NCI-H2196 (cell line): Measurements from ENCODE around the gene VMAC.

Experiments used
- DNase-seq: peaks from one replicate; lab custom pipeline; 2025; ENCODE audit not compliant: unreplicated experiment; lab: John Stamatoyannopoulos, UW

The VMAC gene

GRCh38 chr19:5951338-5951861 is 46.7 kb downstream of the VMAC start:
- DNase-seq = no peak

- no peak for DNase-seq
Measured at GRCh38 chr19:5952193-5953029, 47.7 kb downstream of the VMAC start.

DNA sequence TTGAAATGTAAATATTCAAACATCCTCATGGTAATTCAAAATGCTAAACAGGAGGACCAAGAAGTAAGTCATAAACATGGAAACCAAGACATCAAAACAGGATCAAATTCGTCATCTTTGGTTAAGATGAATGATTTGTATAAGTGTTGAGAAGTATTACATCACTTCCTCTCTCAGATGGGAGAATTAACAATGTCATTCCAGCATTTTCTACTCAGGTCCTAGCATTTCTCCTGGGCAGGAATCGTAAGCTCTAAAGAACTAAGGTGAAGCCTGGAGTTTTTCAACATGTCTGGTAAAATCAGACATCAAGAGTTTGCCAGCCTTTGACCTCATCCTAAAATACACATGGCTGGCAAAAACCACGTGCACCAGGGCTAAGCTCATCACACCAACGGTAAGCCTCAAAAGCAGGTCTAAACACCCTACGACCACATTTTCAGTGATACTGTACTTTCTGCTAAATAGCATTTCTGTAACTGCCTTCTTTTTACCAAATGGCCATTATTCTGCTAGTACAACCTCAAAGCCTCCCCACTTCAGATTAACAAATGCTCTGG is 48.4 kb downstream of the VMAC start:
- DNase-seq = no peak

GRCh38 chr19:5953680-5954213 is 49.1 kb downstream of the VMAC start:
- DNase-seq = no peak

DNA sequence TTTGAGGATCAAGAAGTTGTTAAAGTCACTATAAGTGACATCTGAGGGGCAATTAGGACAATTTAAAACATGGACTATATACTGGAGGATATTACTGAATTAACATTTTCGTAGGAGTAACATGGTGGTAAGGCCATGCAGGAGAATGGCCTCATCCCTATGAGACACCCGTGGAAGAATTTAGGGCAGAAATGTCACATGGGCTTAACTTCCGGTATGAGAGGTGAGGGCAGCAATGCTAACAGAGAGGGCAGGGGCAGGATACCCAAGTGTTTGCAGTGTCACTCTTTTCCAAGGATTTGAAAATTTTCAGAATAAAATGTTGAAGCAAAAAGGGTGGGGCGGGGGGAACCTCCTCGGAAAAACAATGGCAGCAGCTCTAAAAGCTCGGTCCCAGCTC is 49.6 kb downstream of the VMAC start:
- DNase-seq = peak; percentile 39

DNA sequence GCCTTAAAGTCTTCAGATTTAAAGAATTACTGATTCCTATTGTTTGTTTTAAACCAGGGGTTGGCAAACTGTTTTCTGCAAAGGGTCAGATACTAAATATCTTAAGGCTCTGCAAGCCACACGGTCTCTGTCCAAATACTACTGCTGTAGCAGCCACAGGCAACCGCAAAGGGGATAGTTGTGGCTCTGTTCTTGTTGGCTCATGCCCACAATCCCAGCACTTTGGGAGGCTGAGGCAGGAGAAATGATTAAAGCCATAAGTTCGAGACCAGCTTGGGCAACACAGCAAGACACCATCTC is 50.9 kb downstream of the VMAC start:
- DNase-seq = no peak

DNA sequence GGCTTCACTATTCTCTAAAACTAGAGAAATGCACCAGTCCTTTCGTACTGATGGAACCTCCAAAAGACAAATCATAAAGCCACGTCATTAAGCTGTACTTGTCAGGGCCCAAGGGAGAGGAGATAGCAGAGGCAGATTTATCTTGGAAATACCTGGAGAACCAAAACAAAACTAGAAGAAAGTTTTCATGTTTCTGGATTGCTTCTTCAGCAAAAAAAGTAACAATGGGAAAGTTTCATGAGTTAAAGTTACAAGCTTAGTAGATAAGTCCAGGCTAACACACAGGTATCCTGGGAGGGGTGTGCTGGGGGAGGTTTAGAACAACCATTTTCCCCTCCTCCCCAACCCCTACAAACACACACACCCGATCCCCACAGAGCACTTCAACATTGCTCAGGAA is 51.7 kb downstream of the VMAC start:
- DNase-seq = no peak

- DNase-seq = no peak
Measured at GRCh38 chr19:5956728-5957127, 52.1 kb downstream of the VMAC start.

GRCh38 chr19:5957170-5957569 is 52.5 kb downstream of the VMAC start:
- DNase-seq = no peak

DNA sequence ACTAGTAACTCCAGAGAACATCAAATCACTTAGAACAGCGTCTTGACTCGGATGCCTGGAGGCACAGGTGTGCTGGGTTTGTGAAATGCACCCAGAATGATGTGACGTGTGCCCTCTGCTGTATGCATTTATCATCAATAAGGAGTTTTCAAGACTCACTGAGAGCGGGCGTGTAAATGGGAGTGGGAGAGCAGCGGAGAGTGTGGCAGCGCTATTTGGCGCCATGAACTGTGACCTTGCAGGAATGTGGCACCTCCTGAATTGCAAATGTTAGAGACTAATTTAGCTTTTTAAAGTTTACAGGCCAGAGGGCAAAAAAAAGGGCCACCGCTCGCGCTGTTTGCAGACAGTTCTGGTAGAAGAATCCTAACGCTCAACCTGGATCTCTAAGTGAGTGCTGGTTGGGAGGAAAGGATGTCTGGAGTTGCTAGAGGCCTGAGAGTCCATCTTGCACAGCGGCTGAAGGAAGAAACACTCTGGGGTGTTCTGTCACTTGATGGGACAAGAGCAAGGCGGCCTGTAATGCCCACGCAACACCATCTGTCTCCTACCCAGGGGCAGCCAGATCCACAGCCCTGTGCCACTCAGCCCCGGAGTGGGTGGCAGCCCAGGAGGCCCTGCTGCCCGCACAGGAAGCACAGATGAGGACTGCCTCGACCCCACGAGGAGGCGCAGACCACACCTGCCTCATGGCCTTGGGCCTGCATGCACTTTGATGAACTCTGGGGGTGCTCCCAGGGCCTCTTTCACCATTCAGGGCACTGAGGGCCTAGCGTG is 53.6 kb downstream of the VMAC start:
- no peak for DNase-seq

DNA sequence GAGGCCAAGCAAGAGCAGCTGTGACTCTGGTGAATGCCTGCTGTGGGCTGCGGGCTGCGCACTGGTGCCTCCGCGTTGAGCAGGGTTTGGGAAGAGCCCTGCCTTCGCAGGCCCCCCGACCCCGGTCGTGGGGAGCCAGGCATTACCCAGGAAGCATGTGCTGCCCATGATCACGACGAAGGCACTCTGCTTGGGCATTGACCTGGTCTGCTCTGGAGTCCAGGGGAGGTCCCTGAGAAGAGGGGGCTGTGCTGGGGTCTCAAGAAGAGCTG is 54.1 kb downstream of the VMAC start:
- no peak for DNase-seq

GRCh38 chr19:5959260-5960004 is 54.8 kb downstream of the VMAC start:
- DNase-seq = no peak
